Subcutaneous adipose tissue (tissue), 4 donors: ENCODE results near the gene NETO1. TPM values are rescaled to one million over a fixed set of nuclear protein-coding genes. Genes with fewer than 3 reads are reported as not detected.

Experiments
- total RNA-seq, 4 donors: library from RNA; depleted of rRNA; stranded (reverse); fragments of >200 nt; gene quantifications; one replicate each; pipeline ENCODE4 v1.1.0, GENCODE V29; 2016
- TF ChIP-seq, protein P1 (sequence below): fragments of 450-650 bp; IDR thresholded peaks from one replicate; pipeline ENCODE4 v1.5.1; 2016; ENCODE audit warnings: low read depth, mild to moderate bottlenecking, control low read depth, antibody characterized with exemption, moderate library complexity

Gene NETO1, protein sequence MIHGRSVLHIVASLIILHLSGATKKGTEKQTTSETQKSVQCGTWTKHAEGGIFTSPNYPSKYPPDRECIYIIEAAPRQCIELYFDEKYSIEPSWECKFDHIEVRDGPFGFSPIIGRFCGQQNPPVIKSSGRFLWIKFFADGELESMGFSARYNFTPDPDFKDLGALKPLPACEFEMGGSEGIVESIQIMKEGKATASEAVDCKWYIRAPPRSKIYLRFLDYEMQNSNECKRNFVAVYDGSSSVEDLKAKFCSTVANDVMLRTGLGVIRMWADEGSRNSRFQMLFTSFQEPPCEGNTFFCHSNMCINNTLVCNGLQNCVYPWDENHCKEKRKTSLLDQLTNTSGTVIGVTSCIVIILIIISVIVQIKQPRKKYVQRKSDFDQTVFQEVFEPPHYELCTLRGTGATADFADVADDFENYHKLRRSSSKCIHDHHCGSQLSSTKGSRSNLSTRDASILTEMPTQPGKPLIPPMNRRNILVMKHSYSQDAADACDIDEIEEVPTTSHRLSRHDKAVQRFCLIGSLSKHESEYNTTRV
- total RNA-seq: 10 to 100 TPM in 1 of 4 donors, 1 to 10 TPM in 1, under 1 TPM in 1, not detected in 1; 0.51 to 16.8 (median 2.4) TPM

DNA sequence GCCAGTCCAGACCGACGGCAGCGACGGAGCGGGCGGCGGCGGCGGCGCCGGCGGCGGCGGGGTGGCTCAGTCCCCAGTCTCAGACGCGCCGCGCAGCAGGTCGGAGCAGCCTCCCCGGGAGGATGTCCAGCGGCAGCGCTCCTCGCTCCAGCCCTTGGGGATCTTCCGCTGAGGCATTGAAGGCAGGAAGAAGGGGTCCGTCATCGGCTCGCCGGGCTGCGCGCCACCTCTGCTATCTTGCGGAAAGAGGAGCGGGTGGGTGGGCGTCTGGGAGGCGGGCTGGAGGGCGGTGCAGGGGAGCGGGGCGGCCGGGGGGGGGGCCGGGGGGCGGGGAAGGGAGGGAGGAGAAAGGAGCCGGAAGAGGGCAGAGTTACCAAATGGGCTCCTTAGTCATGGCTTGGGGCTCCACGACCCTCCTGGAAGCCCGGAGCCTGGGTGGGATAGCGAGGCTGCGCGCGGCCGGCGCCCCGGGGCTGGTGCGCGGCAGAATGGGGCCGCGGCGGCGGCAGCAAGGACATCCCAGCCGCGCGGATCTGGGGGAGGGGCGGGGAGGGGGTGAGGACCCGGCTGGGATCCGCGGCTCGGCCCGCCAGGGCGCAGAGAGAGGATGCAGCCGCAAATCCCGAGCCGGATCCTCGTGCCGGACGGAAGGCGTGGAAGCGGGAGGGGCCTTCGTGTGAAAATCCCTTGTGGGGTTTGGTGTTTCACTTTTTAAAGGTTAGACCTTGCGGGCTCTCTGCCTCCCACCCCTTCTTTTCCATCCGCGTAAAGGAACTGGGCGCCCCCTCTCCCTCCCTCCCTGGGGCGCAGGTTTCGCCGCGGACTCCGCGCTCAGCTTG, at the start of gene NETO1:
NETO1 (minus strand) TSS at position 242 of the 839 bp plus-strand sequence. CDS start 696 bp downstream, outside the sequence.
- TF ChIP-seq, protein P1, sequence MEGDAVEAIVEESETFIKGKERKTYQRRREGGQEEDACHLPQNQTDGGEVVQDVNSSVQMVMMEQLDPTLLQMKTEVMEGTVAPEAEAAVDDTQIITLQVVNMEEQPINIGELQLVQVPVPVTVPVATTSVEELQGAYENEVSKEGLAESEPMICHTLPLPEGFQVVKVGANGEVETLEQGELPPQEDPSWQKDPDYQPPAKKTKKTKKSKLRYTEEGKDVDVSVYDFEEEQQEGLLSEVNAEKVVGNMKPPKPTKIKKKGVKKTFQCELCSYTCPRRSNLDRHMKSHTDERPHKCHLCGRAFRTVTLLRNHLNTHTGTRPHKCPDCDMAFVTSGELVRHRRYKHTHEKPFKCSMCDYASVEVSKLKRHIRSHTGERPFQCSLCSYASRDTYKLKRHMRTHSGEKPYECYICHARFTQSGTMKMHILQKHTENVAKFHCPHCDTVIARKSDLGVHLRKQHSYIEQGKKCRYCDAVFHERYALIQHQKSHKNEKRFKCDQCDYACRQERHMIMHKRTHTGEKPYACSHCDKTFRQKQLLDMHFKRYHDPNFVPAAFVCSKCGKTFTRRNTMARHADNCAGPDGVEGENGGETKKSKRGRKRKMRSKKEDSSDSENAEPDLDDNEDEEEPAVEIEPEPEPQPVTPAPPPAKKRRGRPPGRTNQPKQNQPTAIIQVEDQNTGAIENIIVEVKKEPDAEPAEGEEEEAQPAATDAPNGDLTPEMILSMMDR: no peak

DNA sequence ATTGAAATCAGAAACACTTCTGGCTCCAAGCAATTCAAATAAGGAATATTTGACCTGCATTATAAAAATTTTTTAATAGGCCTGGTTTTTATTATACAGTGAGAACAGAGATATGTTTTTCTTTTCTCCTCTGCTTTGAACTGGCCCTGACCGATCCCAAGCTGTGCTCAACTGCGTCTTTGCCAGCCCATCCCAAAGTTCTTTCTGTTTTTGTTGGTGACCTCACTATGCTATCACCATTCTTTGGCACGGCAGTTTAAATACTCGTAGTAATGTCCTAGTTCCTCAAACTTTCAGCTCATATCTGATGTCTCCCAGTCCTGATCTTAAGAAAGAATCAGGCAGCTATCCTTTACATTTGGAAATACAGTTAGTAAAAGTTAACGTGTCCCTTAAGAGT, 42.3 kb upstream of the NETO1 start:
- TF ChIP-seq, protein P1: no peak

DNA sequence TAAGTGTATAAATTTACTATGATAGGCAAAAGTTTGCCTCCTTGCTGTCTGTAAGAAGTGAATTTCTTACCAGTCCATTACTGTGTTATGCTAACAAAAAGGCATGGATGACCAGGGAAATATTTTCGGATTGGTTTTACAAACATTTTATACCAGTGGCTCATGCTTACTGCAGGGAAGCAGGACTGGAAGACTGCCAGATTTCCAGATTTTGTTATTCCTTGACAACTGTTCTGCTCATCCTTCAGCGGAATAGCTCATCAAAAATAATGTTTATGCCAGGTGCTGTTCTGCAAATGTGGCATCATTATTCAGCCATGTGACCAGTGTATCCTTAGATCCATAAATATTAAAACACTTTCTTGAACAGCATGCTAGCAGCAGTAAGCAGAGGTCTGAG, 40.4 kb upstream of the NETO1 start:
- TF ChIP-seq, protein P1: no peak

DNA sequence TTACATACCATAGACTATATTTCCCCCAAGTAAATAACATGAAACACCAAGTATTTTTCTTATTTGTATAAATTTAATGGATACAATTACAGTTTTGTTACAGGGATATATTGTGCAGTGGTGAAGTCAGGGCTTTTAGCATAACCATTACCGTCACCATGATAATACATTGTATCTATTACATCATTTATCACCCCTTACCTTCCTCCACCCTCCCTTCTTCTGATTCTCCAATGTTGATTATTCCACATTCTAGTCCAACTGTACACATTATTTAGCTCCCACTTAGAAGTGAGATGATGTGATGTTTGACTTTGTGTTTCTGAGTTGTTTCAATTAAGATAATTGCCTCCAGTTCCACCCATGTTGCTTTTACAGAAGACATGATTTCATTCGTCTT, 35.2 kb upstream of the NETO1 start:
- TF ChIP-seq, protein P1: no peak

DNA sequence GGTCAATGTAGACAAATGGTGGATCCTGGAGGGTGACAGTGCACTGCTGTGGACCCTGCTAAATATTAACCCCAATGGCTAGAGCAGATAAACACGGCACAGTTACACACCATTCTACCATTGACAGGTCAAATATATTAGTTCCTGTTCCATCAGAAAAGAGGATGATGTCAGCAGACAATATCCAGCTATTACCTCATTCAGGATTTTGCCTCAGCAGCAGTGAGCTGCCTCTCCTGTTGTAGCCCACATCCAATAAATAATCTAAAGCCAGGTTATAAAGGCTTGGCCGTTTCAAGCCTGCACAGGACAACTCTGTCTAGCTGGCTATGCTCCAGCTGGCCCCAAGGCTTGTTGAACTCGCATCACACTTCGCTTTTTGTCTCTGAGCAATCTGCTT, 31.6 kb upstream of the NETO1 start:
- TF ChIP-seq, protein P1: no peak

DNA sequence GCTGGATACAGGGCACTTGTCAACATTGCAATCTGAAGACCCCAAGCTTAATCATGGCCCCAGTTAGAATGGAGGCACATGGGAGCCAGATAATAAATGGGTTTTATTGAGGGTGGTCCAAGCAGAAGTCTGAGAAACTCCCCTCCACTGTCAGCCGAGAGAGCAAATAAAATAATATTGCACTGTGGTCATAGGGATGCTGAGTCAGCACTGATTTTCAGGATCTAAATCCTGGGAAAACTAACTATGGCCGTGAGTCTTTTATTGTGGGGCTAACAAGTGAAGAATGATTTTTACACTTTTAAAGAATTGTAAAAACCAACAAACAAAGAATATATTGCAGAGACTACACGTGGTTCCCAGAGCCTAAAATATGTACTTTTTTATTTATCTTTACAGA, 31.1 kb upstream of the NETO1 start:
- TF ChIP-seq, protein P1: no peak

DNA sequence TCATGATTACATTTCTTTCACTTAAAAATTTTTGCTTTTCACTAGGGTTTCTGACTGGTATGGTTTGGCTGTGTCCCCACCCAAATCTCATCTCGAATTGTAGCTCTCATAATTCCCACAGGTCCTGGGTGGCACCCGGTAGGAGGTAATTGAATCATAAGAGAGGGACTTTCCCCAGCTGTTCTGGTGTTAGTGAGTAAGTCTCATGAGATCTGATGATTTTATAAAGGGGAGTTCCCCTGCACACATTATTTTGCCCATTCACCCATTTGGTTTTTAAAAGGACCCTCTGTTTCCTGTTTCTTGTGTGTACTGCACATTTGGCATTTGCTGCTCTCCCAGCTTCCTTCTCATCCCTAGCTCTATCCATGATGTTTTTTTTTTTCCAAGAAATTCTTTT, 27.8 kb upstream of the NETO1 start:
- TF ChIP-seq, protein P1: no peak
